ENCODE measurements around the gene LARP4B. TPM values are rescaled to one million over a fixed set of nuclear protein-coding genes. Genes with fewer than 3 reads are reported as not detected.

LARP4B gene
- total RNA-seq, 1 donor from 2014 or later: 90.2 TPM

GRCh38 chr10:846126-846685, 85.3 kb downstream of the LARP4B start:
- Mint-ChIP-seq H3K27ac (peak overlapping the region; percentile 52), H3K36me3 (peaks cover 38% of the 10 kb centered on the region), H3K9me3 (peaks cover 20% of the 10 kb centered on the region), H3K4me3 (no peak overlapping the region), H3K4me1 (peaks cover 26% of the 10 kb centered on the region), H3K27me3 (ENCODE audit: low read depth) (no peaks in the 10 kb centered on the region)
- no peak for DNase-seq (ENCODE audit: low spot score in 2 of 2, unreplicated experiment in 2 of 2)
- TF ChIP-seq CTCF (IDR thresholded peaks at IDR 0.05; ENCODE audit: unreplicated experiment): no peak

GRCh38 chr10:845526-845925, 86.0 kb downstream of the LARP4B start:
- Mint-ChIP-seq H3K27ac (peak overlapping the region; percentile 52), H3K4me1 (peaks cover 26% of the 10 kb centered on the region), H3K4me3 (no peak overlapping the region), H3K27me3 (ENCODE audit: low read depth) (no peaks in the 10 kb centered on the region), H3K9me3 (peaks cover 15% of the 10 kb centered on the region), H3K36me3 (peaks cover 35% of the 10 kb centered on the region)
- TF ChIP-seq CTCF (IDR thresholded peaks at IDR 0.05; ENCODE audit: unreplicated experiment): no peak
- no peak for DNase-seq (ENCODE audit: low spot score in 2 of 2, unreplicated experiment in 2 of 2)

GRCh38 chr10:844552-844951, 87.0 kb downstream of the LARP4B start:
- Mint-ChIP-seq H3K4me1 (peaks cover 26% of the 10 kb centered on the region), H3K9me3 (peaks cover 5% of the 10 kb centered on the region), H3K27me3 (ENCODE audit: low read depth) (no peaks in the 10 kb centered on the region), H3K4me3 (no peak overlapping the region), H3K36me3 (peaks cover 33% of the 10 kb centered on the region), H3K27ac (peak overlapping the region; percentile 52)
- no peak for TF ChIP-seq CTCF (IDR thresholded peaks at IDR 0.05; ENCODE audit: unreplicated experiment)
- no peak for DNase-seq (ENCODE audit: low spot score in 2 of 2, unreplicated experiment in 2 of 2)

GRCh38 chr10:843703-844102, 87.8 kb downstream of the LARP4B start:
- Mint-ChIP-seq H3K4me3 (no peak overlapping the region), H3K36me3 (peaks cover 35% of the 10 kb centered on the region), H3K27me3 (ENCODE audit: low read depth) (no peaks in the 10 kb centered on the region), H3K9me3 (no peaks in the 10 kb centered on the region), H3K27ac (no peak overlapping the region), H3K4me1 (peaks cover 26% of the 10 kb centered on the region)
- no peak for DNase-seq (ENCODE audit: low spot score in 2 of 2, unreplicated experiment in 2 of 2)
- TF ChIP-seq CTCF (IDR thresholded peaks at IDR 0.05; ENCODE audit: unreplicated experiment): no peak

- H3K36me3 Mint-ChIP-seq: peaks cover 37% of the 10 kb centered on the region
- H3K9me3 Mint-ChIP-seq: no peaks in the 10 kb centered on the region
- no peak for TF ChIP-seq CTCF (IDR thresholded peaks at IDR 0.05; ENCODE audit: unreplicated experiment)
- H3K27ac Mint-ChIP-seq: no peak overlapping the region
- DNase-seq (ENCODE audit: low spot score in 2 of 2, unreplicated experiment in 2 of 2): no peak
- no peak overlapping the region for H3K4me3 Mint-ChIP-seq
- H3K4me1 Mint-ChIP-seq: peaks cover 26% of the 10 kb centered on the region
- no peaks in the 10 kb centered on the region for H3K27me3 Mint-ChIP-seq (ENCODE audit: low read depth)
Measured at GRCh38 chr10:842795-843194, 88.7 kb downstream of the LARP4B start.

- TF ChIP-seq CTCF (IDR thresholded peaks at IDR 0.05; ENCODE audit: unreplicated experiment): no peak
- no peak overlapping the region for H3K27ac Mint-ChIP-seq
- H3K36me3 Mint-ChIP-seq: peaks cover 32% of the 10 kb centered on the region
- H3K27me3 Mint-ChIP-seq (ENCODE audit: low read depth): no peaks in the 10 kb centered on the region
- H3K4me3 Mint-ChIP-seq: no peak overlapping the region
- no peaks in the 10 kb centered on the region for H3K9me3 Mint-ChIP-seq
- H3K4me1 Mint-ChIP-seq: peaks cover 25% of the 10 kb centered on the region
- DNase-seq (ENCODE audit: low spot score in 2 of 2, unreplicated experiment in 2 of 2): no peak
Measured at GRCh38 chr10:841535-841934, 90.0 kb downstream of the LARP4B start.

All from mesothelial cell of epicardium (in vitro differentiated cells).